HCT116 (cell line): ENCODE measurements around the gene TOP2B. TPM values are rescaled to one million over a fixed set of nuclear protein-coding genes. Genes with fewer than 3 reads are reported as not detected.

Source experiments
- ATAC-seq: fragments of 200-7000 bp; cut with Tn5 transposase; 2 replicates; pipeline ENCODE4 v1.9.1; 2020; ENCODE audit warnings: mild to moderate bottlenecking, moderate library complexity
- BruUV-seq: library from RNA; stranded (reverse); fragments of 400-500 nt; replicated peaks from 2 replicates; lab custom pipeline; 2021; lab: Mats Ljungman, UMichigan
- CTCF ChIA-PET: fragments of 300-600 bp; sonication (Branson Sonifier 250); formaldehyde crosslinking; loops from one replicate; lab custom pipeline; 2021; ENCODE audit warnings: antibody characterized with exemption; lab: Charles Lee
- POLR2A ChIA-PET: fragments of 300-600, 350-600 bp; sonication (Branson Sonifier 250); formaldehyde crosslinking; loops from one replicate; lab custom pipeline; 2021; ENCODE audit warnings: antibody characterized with exemption; lab: Charles Lee
- RAD21 ChIA-PET, 2 experiments: fragments of 300-600 bp; sonication (Branson Sonifier 250); formaldehyde crosslinking; loops; one replicate each; lab custom pipeline; 2023; ENCODE audit warnings: low total read pairs in 2 of 2; ENCODE audit not compliant: uncharacterized antibody in 2 of 2, unreplicated experiment in 2 of 2, low non-redundant PET in 1 of 2; lab: Charles Lee
- DNase-seq: peaks from one replicate; pipeline ENCODE4 v3.0.0-alpha.2; 2010; ENCODE audit warnings: low read depth, low spot score
- H2AFZ ChIP-seq: fragments of 200-600 bp; shearing (Covaris generic), sonication (generic); 2 replicates; pipeline ENCODE4 v1.6.1; 2017; ENCODE audit warnings: low read depth, mixed run types, mixed read lengths, antibody characterized with exemption, low read length; ENCODE audit not compliant: poor library complexity, severe bottlenecking
- H3K27ac ChIP-seq: 2 replicates; pipeline ENCODE4 v1.5.1; 2012; ENCODE audit warnings: low read depth, low read length
- H3K27me3 ChIP-seq: fragments of 200-600 bp; sonication (generic); 2 replicates; pipeline ENCODE4 v1.6.1; 2016; ENCODE audit warnings: mixed run types, low read length, mixed read lengths; ENCODE audit not compliant: insufficient read depth
- H3K36me3 ChIP-seq, 2 experiments: fragments of 200-500 bp in 1 of 2; fragments of 200-600 bp in 1 of 2; sonication (Bioruptor generic) in 1 of 2; sonication (generic) in 1 of 2; 2 replicates each; pipeline versions ENCODE4 v1.5.1 to v1.6.1; 2014 to 2016; ENCODE audit warnings: low read length in 2 of 2, inconsistent platforms in 1 of 2, mixed read lengths in 1 of 2, mixed run types in 1 of 2; ENCODE audit not compliant: insufficient read depth in 2 of 2, control insufficient read depth in 1 of 2
- H3K4me1 ChIP-seq, 2 experiments: fragments of 200-600 bp in 1 of 2; sonication (generic) in 1 of 2; 2 replicates each; pipeline versions ENCODE4 v1.5.1 to v1.6.1; 2012 to 2017; ENCODE audit warnings: low read length in 2 of 2, inconsistent platforms in 1 of 2, mild to moderate bottlenecking in 1 of 2, mixed read lengths in 1 of 2, mixed run types in 1 of 2, moderate library complexity in 1 of 2; ENCODE audit not compliant: insufficient read depth in 2 of 2, control insufficient read depth in 1 of 2
- H3K4me2 ChIP-seq: fragments of 200-600 bp; sonication (generic); 2 replicates; pipeline ENCODE4 v1.6.1; 2017; ENCODE audit warnings: mixed run types, low read length, mixed read lengths
- H3K4me3 ChIP-seq, 2 experiments: fragments of 200-600 bp in 1 of 2; sonication (generic) in 1 of 2; replicated peaks in 1 of 2; 2 replicates each; pipeline ENCODE4 v1.5.1; 2011 to 2016; ENCODE audit warnings: low read length in 2 of 2, control low read depth in 1 of 2, low read depth in 1 of 2, mild to moderate bottlenecking in 1 of 2, mixed read lengths in 1 of 2, mixed run types in 1 of 2
- H3K79me2 ChIP-seq: fragments of 200-600 bp; sonication (generic); 2 replicates; pipeline ENCODE4 v1.6.1; 2017; ENCODE audit warnings: mild to moderate bottlenecking, mixed run types, low read length, moderate library complexity, mixed read lengths; ENCODE audit not compliant: insufficient read depth
- H3K9ac ChIP-seq: fragments of 200-600 bp; sonication (generic); 2 replicates; pipeline ENCODE4 v1.6.1; 2016; ENCODE audit warnings: low read length, mixed read lengths
- H3K9me2 ChIP-seq: fragments of 200-600 bp; sonication (generic), shearing (Covaris generic); 2 replicates; pipeline ENCODE4 v1.6.1; 2017; ENCODE audit warnings: mixed run types, mild to moderate bottlenecking, moderate library complexity; ENCODE audit not compliant: insufficient read depth
- H3K9me3 ChIP-seq, 2 experiments: fragments of 200-500 bp in 1 of 2; fragments of 200-600 bp in 1 of 2; sonication (Bioruptor generic) in 1 of 2; sonication (generic) in 1 of 2; 2 replicates each; pipeline ENCODE4 v1.6.1; 2014 to 2017; ENCODE audit warnings: low read length in 2 of 2, mixed read lengths in 2 of 2, inconsistent platforms in 1 of 2, low read depth in 1 of 2, mild to moderate bottlenecking in 1 of 2, mixed run types in 1 of 2, moderate library complexity in 1 of 2; ENCODE audit not compliant: control insufficient read depth in 1 of 2, insufficient read depth in 1 of 2
- H4K20me1 ChIP-seq: fragments of 200-600 bp; sonication (generic), shearing (Covaris generic); 2 replicates; pipeline ENCODE4 v1.6.1; 2017; ENCODE audit warnings: mixed run types, mild to moderate bottlenecking, moderate library complexity; ENCODE audit not compliant: insufficient read depth
- ATF3 ChIP-seq: IDR thresholded peaks from 2 replicates; pipeline ENCODE4 v1.6.1; 2012
- CEBPB ChIP-seq: IDR thresholded peaks from 2 replicates; pipeline ENCODE4 v1.6.1; 2012; ENCODE audit warnings: low read depth
- EGR1 ChIP-seq: IDR thresholded peaks from 2 replicates; pipeline ENCODE4 v1.6.1; 2012; ENCODE audit warnings: low read depth
- ELF1 ChIP-seq: IDR thresholded peaks from 2 replicates; pipeline ENCODE4 v1.6.1; 2012; ENCODE audit warnings: low read depth, borderline replicate concordance
- EZH2 ChIP-seq: fragments of 200-600 bp; sonication (generic); IDR thresholded peaks from 2 replicates; pipeline ENCODE4 v1.6.1; 2017; ENCODE audit warnings: antibody characterized with exemption, mixed run types
- EZH2phosphoT487 ChIP-seq: fragments of 200-600 bp; IDR thresholded peaks from 2 replicates; pipeline ENCODE4 v1.6.1; 2018; ENCODE audit warnings: antibody characterized with exemption, borderline replicate concordance
- JUND ChIP-seq: IDR thresholded peaks from 2 replicates; pipeline ENCODE4 v1.6.1; 2012
- POLR2AphosphoS5 ChIP-seq: IDR thresholded peaks from 2 replicates; pipeline ENCODE4 v1.6.1; 2011; ENCODE audit warnings: mild to moderate bottlenecking, low read depth, low read length, moderate library complexity
- RAD21 ChIP-seq: IDR thresholded peaks from 2 replicates; pipeline ENCODE4 v1.6.1; 2012; ENCODE audit warnings: low read depth, mild to moderate bottlenecking
- REST ChIP-seq: IDR thresholded peaks from 2 replicates; pipeline ENCODE4 v1.6.1; 2012; ENCODE audit warnings: low read depth
- SP1 ChIP-seq: IDR thresholded peaks from 2 replicates; pipeline ENCODE4 v1.6.1; 2012; ENCODE audit warnings: low read depth
- SRF ChIP-seq: IDR thresholded peaks from 2 replicates; pipeline ENCODE4 v1.6.1; 2012; ENCODE audit warnings: low read depth
- TCF7L2 ChIP-seq: IDR thresholded peaks from 2 replicates; pipeline ENCODE4 v1.7.0; 2011; ENCODE audit warnings: borderline replicate concordance, inconsistent platforms; ENCODE audit not compliant: insufficient read depth, insufficient read length; ENCODE audit errors: extremely low read depth
- YY1 ChIP-seq: IDR thresholded peaks from 2 replicates; pipeline ENCODE4 v1.6.1; 2011; ENCODE audit warnings: low read length, low read depth, moderate library complexity, mild to moderate bottlenecking; ENCODE audit not compliant: insufficient replicate concordance; ENCODE audit errors: extremely low read depth
- ZFX ChIP-seq: fragments of 450-650 bp; IDR thresholded peaks from 2 replicates; pipeline ENCODE4 v1.6.1; 2017
- intact Hi-C: fragments of 100-400 bp; cut with micrococcal nuclease; formaldehyde crosslinking; loops from 2 replicates; pipeline ENCODE4 v1.10.0; 2022
- total RNA-seq: library from RNA; stranded (reverse); gene quantifications from one replicate; pipeline ENCODE4 v1.2.1, GENCODE V29; 2021; ENCODE audit not compliant: unreplicated experiment
- TF ChIP-seq, protein P1 (sequence below): IDR thresholded peaks from 2 replicates; pipeline ENCODE4 v1.6.1; 2011; ENCODE audit warnings: mild to moderate bottlenecking, low read length, moderate library complexity; ENCODE audit not compliant: insufficient replicate concordance; ENCODE audit errors: extremely low read depth
- TF ChIP-seq, protein P2 (sequence below): IDR thresholded peaks from 2 replicates; pipeline ENCODE4 v1.6.1; 2012
- TF ChIP-seq, protein P3 (sequence below), 3 experiments: fragments of 200-600 bp in 1 of 3; sonication (generic) in 1 of 3; IDR thresholded peaks in 2 of 3; conservative IDR thresholded peaks in 1 of 3; 2 replicates each; pipeline ENCODE4 v1.5.1; 2012 to 2017; ENCODE audit warnings: low read depth in 2 of 3, low read length in 2 of 3, antibody characterized with exemption in 1 of 3, borderline replicate concordance in 1 of 3, control low read depth in 1 of 3, mild to moderate bottlenecking in 1 of 3, mixed read lengths in 1 of 3, mixed run types in 1 of 3, moderate library complexity in 1 of 3; ENCODE audit not compliant: insufficient read depth in 1 of 3

Gene TOP2B
- total RNA-seq, 1 experiment from 2014 or later, result 101 TPM

GRCh38 chr3:25571285-25571684, 93.4 kb downstream of the TOP2B start (continued):
- TF ChIP-seq, protein P1, sequence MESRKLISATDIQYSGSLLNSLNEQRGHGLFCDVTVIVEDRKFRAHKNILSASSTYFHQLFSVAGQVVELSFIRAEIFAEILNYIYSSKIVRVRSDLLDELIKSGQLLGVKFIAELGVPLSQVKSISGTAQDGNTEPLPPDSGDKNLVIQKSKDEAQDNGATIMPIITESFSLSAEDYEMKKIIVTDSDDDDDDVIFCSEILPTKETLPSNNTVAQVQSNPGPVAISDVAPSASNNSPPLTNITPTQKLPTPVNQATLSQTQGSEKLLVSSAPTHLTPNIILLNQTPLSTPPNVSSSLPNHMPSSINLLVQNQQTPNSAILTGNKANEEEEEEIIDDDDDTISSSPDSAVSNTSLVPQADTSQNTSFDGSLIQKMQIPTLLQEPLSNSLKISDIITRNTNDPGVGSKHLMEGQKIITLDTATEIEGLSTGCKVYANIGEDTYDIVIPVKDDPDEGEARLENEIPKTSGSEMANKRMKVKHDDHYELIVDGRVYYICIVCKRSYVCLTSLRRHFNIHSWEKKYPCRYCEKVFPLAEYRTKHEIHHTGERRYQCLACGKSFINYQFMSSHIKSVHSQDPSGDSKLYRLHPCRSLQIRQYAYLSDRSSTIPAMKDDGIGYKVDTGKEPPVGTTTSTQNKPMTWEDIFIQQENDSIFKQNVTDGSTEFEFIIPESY, result no peak
- TF ChIP-seq POLR2AphosphoS5, result no peak
- TF ChIP-seq, all 23 proteins: peak for 0

GRCh38 chr3:25568525-25569078, 96.1 kb downstream of the TOP2B start:
- H3K36me3 ChIP-seq, result no peaks in the 10 kb centered on the region
- no peak overlapping the region for H2AFZ ChIP-seq
- no peak for ATAC-seq
- no TSS peak for BruUV-seq
- H3K9me2 ChIP-seq, result no peaks in the 10 kb centered on the region
- ChIA-PET POLR2A (no interaction called here), CTCF (no interaction called here), RAD21 (no interaction called here)
- intact Hi-C loops, result no loop called here
- H3K79me2 ChIP-seq, result no peaks in the 10 kb centered on the region
- H3K4me1 ChIP-seq, result no peaks in the 10 kb centered on the region
- H4K20me1 ChIP-seq, result no peaks in the 10 kb centered on the region
- H3K9me3 ChIP-seq, result no peaks in the 10 kb centered on the region
- no peak overlapping the region for H3K4me3 ChIP-seq
- H3K27ac ChIP-seq, result no peak overlapping the region
- peaks cover 7% of the 10 kb centered on the region; the same call in 1 of the 2 replicates for H3K27me3 ChIP-seq
- H3K4me2 ChIP-seq, result no peak overlapping the region
- H3K9ac ChIP-seq, result no peak overlapping the region
- no peak for DNase-seq
- TF ChIP-seq ZFX (no peak), CEBPB (no peak), RAD21 (no peak), EGR1 (no peak), ELF1 (no peak), SP1 (no peak), ATF3 (no peak), JUND (no peak), EZH2phosphoT487 (no peak), TCF7L2 (no peak), POLR2AphosphoS5 (no peak), YY1 (no peak), SRF (no peak), REST (no peak), EZH2 (no peak)
- TF ChIP-seq, protein P2, sequence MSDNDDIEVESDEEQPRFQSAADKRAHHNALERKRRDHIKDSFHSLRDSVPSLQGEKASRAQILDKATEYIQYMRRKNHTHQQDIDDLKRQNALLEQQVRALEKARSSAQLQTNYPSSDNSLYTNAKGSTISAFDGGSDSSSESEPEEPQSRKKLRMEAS, result no peak
- TF ChIP-seq, protein P3, sequence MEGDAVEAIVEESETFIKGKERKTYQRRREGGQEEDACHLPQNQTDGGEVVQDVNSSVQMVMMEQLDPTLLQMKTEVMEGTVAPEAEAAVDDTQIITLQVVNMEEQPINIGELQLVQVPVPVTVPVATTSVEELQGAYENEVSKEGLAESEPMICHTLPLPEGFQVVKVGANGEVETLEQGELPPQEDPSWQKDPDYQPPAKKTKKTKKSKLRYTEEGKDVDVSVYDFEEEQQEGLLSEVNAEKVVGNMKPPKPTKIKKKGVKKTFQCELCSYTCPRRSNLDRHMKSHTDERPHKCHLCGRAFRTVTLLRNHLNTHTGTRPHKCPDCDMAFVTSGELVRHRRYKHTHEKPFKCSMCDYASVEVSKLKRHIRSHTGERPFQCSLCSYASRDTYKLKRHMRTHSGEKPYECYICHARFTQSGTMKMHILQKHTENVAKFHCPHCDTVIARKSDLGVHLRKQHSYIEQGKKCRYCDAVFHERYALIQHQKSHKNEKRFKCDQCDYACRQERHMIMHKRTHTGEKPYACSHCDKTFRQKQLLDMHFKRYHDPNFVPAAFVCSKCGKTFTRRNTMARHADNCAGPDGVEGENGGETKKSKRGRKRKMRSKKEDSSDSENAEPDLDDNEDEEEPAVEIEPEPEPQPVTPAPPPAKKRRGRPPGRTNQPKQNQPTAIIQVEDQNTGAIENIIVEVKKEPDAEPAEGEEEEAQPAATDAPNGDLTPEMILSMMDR (IDR thresholded peaks at IDR 0.05 in 2 of 3, conservative IDR thresholded peaks at IDR 0.05 in 1 of 3; ENCODE audit: borderline replicate concordance in 1 of 3, insufficient read depth in 1 of 3, low read depth in 2 of 3, low read length in 2 of 3), result no peak
